HL-60 (cell line): ENCODE results near the gene SMIM13.

ENCODE experiments used
- POLR2AphosphoS5 ChIP-seq: IDR thresholded peaks from 2 replicates; pipeline ENCODE4 v1.6.1; 2012; ENCODE audit warnings: low read depth
- TF ChIP-seq, protein P1 (sequence below): IDR thresholded peaks from one replicate; pipeline ENCODE4 v1.5.1; 2011; ENCODE audit warnings: low read length, control low read depth, inconsistent platforms; ENCODE audit not compliant: insufficient read depth
- TF ChIP-seq, protein P2 (sequence below): IDR thresholded peaks from 2 replicates; pipeline ENCODE4 v1.6.1; 2012; ENCODE audit warnings: low read depth; ENCODE audit not compliant: insufficient replicate concordance

DNA sequence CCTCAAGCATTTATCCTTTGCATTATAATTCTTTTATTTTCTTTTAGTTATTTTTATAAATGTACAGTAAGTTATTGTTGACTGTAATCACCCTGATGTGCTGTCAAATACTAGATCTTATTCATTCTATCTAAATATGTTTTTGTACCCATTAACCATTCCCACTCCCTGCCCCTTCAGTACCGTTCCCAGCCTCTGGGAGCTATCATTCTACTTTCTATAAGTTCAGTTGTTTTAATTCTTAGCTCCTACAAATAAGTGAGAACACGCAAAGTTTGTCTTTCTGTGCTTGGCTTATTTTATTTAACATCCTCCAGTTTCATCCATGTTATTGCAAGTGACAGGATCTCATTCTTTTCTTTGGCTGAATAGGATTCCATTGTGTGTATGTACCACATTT is 30.3 kb downstream of the SMIM13 start:
- TF ChIP-seq, protein P1, sequence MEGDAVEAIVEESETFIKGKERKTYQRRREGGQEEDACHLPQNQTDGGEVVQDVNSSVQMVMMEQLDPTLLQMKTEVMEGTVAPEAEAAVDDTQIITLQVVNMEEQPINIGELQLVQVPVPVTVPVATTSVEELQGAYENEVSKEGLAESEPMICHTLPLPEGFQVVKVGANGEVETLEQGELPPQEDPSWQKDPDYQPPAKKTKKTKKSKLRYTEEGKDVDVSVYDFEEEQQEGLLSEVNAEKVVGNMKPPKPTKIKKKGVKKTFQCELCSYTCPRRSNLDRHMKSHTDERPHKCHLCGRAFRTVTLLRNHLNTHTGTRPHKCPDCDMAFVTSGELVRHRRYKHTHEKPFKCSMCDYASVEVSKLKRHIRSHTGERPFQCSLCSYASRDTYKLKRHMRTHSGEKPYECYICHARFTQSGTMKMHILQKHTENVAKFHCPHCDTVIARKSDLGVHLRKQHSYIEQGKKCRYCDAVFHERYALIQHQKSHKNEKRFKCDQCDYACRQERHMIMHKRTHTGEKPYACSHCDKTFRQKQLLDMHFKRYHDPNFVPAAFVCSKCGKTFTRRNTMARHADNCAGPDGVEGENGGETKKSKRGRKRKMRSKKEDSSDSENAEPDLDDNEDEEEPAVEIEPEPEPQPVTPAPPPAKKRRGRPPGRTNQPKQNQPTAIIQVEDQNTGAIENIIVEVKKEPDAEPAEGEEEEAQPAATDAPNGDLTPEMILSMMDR = no peak
- TF ChIP-seq, protein P2, sequence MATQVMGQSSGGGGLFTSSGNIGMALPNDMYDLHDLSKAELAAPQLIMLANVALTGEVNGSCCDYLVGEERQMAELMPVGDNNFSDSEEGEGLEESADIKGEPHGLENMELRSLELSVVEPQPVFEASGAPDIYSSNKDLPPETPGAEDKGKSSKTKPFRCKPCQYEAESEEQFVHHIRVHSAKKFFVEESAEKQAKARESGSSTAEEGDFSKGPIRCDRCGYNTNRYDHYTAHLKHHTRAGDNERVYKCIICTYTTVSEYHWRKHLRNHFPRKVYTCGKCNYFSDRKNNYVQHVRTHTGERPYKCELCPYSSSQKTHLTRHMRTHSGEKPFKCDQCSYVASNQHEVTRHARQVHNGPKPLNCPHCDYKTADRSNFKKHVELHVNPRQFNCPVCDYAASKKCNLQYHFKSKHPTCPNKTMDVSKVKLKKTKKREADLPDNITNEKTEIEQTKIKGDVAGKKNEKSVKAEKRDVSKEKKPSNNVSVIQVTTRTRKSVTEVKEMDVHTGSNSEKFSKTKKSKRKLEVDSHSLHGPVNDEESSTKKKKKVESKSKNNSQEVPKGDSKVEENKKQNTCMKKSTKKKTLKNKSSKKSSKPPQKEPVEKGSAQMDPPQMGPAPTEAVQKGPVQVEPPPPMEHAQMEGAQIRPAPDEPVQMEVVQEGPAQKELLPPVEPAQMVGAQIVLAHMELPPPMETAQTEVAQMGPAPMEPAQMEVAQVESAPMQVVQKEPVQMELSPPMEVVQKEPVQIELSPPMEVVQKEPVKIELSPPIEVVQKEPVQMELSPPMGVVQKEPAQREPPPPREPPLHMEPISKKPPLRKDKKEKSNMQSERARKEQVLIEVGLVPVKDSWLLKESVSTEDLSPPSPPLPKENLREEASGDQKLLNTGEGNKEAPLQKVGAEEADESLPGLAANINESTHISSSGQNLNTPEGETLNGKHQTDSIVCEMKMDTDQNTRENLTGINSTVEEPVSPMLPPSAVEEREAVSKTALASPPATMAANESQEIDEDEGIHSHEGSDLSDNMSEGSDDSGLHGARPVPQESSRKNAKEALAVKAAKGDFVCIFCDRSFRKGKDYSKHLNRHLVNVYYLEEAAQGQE = no peak
- no peak for TF ChIP-seq POLR2AphosphoS5
